HL-60 (cell line): ENCODE data around the gene OARD1.

ENCODE experiments used
- DNase-seq, 2 experiments: peaks; one replicate each; pipeline ENCODE4 v3.0.0-alpha.2; 2010 to 2020; ENCODE audit warnings: low read depth in 1 of 2, low spot score in 1 of 2
- H3K27ac ChIP-seq: fragments of 250-450 bp; sonication (Bioruptor Pico); replicated peaks from 2 replicates; pipeline ENCODE4 v1.5.1; 2020; ENCODE audit warnings: mild to moderate bottlenecking, moderate library complexity
- H3K27me3 ChIP-seq: fragments of 250-450 bp; sonication (Bioruptor Pico); 2 replicates; pipeline ENCODE4 v1.5.1; 2021; ENCODE audit warnings: mild to moderate bottlenecking, moderate library complexity; ENCODE audit not compliant: insufficient read depth, poor library complexity, severe bottlenecking
- H3K4me3 ChIP-seq: replicated peaks from 2 replicates; pipeline ENCODE4 v1.5.1; 2011; ENCODE audit warnings: mild to moderate bottlenecking, control low read depth, low read length; ENCODE audit not compliant: insufficient read depth
- CTCF ChIP-seq: IDR thresholded peaks from one replicate; pipeline ENCODE4 v1.5.1; 2011; ENCODE audit warnings: low read length, control low read depth, inconsistent platforms; ENCODE audit not compliant: insufficient read depth
- GABPA ChIP-seq: IDR thresholded peaks from 2 replicates; pipeline ENCODE4 v1.6.1; 2012; ENCODE audit warnings: low read depth
- POLR2AphosphoS5 ChIP-seq: IDR thresholded peaks from 2 replicates; pipeline ENCODE4 v1.6.1; 2012; ENCODE audit warnings: low read depth
- REST ChIP-seq: IDR thresholded peaks from 2 replicates; pipeline ENCODE4 v1.6.1; 2012; ENCODE audit warnings: low read depth; ENCODE audit not compliant: insufficient replicate concordance
- SPI1 ChIP-seq: IDR thresholded peaks from 2 replicates; pipeline ENCODE4 v1.6.1; 2012; ENCODE audit warnings: low read depth, mild to moderate bottlenecking, borderline replicate concordance

The OARD1 gene

GRCh38 chr6:41047306-41047705 is 24.9 kb downstream of the OARD1 start:
- no peaks in the 10 kb centered on the region for H3K27me3 ChIP-seq
- no peak overlapping the region for H3K27ac ChIP-seq
- DNase-seq: no peak
- H3K4me3 ChIP-seq: no peak overlapping the region
- no peak for TF ChIP-seq REST
- TF ChIP-seq POLR2AphosphoS5: no peak
- TF ChIP-seq CTCF: no peak
- TF ChIP-seq SPI1: no peak
- no peak for TF ChIP-seq GABPA

- H3K4me3 ChIP-seq: no peak overlapping the region
- H3K27ac ChIP-seq: no peak overlapping the region
- DNase-seq: no peak
- no peak for TF ChIP-seq POLR2AphosphoS5
- TF ChIP-seq GABPA: no peak
- no peak for TF ChIP-seq SPI1
- TF ChIP-seq CTCF: no peak
- TF ChIP-seq REST: no peak
- no peaks in the 10 kb centered on the region for H3K27me3 ChIP-seq
These were observed 26.1 kb downstream of the OARD1 start for GRCh38 chr6:41046084-41046483.

GRCh38 chr6:41045664-41046063 is 26.5 kb downstream of the OARD1 start:
- TF ChIP-seq REST: no peak
- TF ChIP-seq GABPA: no peak
- no peak for TF ChIP-seq CTCF
- no peak for TF ChIP-seq POLR2AphosphoS5
- no peak for TF ChIP-seq SPI1
- Histone ChIP-seq H3K27ac (no peak overlapping the region), H3K4me3 (no peak overlapping the region), H3K27me3 (no peaks in the 10 kb centered on the region)
- no peak for DNase-seq
